Activated CD8-positive, alpha-beta T cell treated with anti-CD3 and anti-CD28 coated beads for 36 hours (primary cell): Measurements from ENCODE around the gene CYFIP2. TPM values are rescaled to one million over a fixed set of nuclear protein-coding genes. Genes with fewer than 3 reads are reported as not detected.

ENCODE experiments used
- ATAC-seq: fragments of 200-7000 bp; cut with Tn5 transposase; one replicate; pipeline ENCODE4 v1.10.0; 2021; ENCODE audit warnings: mild to moderate bottlenecking, moderate library complexity
- CTCF ChIA-PET: fragments of 350-600 bp; sonication (Branson Sonifier 250); formaldehyde crosslinking; loops from one replicate; lab custom pipeline; 2021; ENCODE audit warnings: antibody characterized with exemption; lab: Charles Lee
- POLR2A ChIA-PET: fragments of 350-600 bp; sonication (Branson Sonifier 250); formaldehyde crosslinking; loops from one replicate; lab custom pipeline; 2021; ENCODE audit warnings: antibody characterized with exemption; lab: Charles Lee
- DNase-seq: peaks from one replicate; pipeline ENCODE4 v3.0.0-alpha.2; 2020
- H3K27ac Mint-ChIP-seq: one replicate; pipeline ENCODE4 v1.8.0; 2021; ENCODE audit warnings: mild to moderate bottlenecking, mixed read lengths
- H3K27me3 Mint-ChIP-seq: one replicate; pipeline ENCODE4 v1.8.0; 2021; ENCODE audit warnings: mixed read lengths
- H3K36me3 Mint-ChIP-seq: one replicate; pipeline ENCODE4 v1.8.0; 2021; ENCODE audit warnings: low read depth, mixed read lengths
- H3K4me1 Mint-ChIP-seq: one replicate; pipeline ENCODE4 v1.8.0; 2021; ENCODE audit warnings: low read depth, mixed read lengths
- H3K4me3 Mint-ChIP-seq: one replicate; pipeline ENCODE4 v1.8.0; 2021; ENCODE audit warnings: mild to moderate bottlenecking, moderate library complexity, mixed read lengths
- H3K9me3 Mint-ChIP-seq: one replicate; pipeline ENCODE4 v1.8.0; 2021; ENCODE audit warnings: mixed read lengths
- intact Hi-C: fragments of 100-400 bp; cut with micrococcal nuclease; formaldehyde crosslinking; loops from one replicate; pipeline ENCODE4 v1.10.0; 2022
- total RNA-seq, 2 experiments: library from RNA; stranded (reverse); gene quantifications; one replicate each; pipeline ENCODE4 v1.2.3, GENCODE V29; 2021
- TF ChIP-seq, protein P1 (sequence below): fragments of 200-600 bp; IDR thresholded peaks from one replicate; pipeline ENCODE4 v1.8.0; 2022; ENCODE audit warnings: antibody characterized with exemption, mild to moderate bottlenecking

The CYFIP2 gene
- total RNA-seq, 2 experiments from 2014 or later = 350 to 351 TPM

DNA sequence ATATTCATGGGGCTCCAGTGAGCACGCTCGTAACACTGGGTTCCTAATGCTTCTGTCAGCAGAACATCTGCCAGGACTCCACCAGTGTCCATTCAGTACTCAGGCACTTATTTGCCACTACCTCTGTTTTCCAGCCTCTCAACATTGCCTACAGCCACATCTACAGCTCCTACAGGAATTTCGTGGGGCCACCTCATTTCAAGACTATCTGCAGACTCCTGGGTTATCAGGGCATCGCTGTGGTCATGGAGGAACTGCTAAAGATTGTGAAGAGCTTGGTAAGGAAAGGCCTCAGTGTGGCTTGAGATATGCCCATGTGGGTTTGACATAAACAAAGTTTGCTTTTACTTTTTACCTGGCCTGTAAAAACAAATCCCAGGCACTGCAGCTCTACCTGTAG, 92.9 kb downstream of the CYFIP2 start:
- Mint-ChIP-seq H3K27me3 (no peaks in the 10 kb centered on the region), H3K27ac (no peak overlapping the region), H3K4me3 (no peak overlapping the region), H3K4me1 (peaks cover 7% of the 10 kb centered on the region), H3K9me3 (no peaks in the 10 kb centered on the region), H3K36me3 (peaks cover 68% of the 10 kb centered on the region)
- intact Hi-C loops = no loop called here
- DNase-seq = no peak
- ChIA-PET POLR2A (no interaction called here), CTCF (interaction anchor here (4.3 kb wide), 1 partner anchor 30 kb away, joined by 21 read pairs; no protein-coding TSS in a partner anchor)
- ATAC-seq = no peak
- TF ChIP-seq, protein P1, sequence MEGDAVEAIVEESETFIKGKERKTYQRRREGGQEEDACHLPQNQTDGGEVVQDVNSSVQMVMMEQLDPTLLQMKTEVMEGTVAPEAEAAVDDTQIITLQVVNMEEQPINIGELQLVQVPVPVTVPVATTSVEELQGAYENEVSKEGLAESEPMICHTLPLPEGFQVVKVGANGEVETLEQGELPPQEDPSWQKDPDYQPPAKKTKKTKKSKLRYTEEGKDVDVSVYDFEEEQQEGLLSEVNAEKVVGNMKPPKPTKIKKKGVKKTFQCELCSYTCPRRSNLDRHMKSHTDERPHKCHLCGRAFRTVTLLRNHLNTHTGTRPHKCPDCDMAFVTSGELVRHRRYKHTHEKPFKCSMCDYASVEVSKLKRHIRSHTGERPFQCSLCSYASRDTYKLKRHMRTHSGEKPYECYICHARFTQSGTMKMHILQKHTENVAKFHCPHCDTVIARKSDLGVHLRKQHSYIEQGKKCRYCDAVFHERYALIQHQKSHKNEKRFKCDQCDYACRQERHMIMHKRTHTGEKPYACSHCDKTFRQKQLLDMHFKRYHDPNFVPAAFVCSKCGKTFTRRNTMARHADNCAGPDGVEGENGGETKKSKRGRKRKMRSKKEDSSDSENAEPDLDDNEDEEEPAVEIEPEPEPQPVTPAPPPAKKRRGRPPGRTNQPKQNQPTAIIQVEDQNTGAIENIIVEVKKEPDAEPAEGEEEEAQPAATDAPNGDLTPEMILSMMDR = no peak

DNA sequence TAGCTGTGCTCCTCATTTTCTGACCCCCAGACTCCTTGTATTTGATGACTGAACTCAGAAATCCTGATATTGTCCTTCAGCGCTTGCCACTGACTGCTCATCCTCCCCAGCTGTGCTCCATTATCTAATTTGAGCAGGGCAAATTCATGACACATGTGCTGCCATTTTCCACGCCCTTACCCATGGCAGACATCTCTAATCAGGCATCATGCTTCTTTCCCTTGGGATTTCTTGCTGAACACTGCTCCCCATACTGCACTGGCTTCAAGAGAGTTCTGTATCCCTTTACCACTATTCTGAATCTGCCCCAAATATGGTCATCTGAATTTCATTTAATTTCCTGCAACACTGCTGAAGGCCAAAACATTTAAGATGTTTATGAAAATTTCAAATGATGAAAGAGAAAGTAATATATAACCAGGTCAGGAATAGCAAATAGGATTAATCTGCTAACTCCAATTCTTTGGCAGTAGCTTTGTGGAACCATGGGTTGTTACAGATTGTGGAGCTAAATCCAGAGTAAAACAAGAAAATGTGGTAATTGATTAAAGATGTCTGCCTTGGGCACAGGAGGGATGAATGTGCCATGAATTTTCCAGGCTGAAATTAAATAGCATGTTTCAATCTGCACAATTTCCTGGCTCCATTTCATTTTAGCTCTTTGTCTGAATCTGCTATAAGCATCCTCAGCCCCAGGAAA, 93.6 kb downstream of the CYFIP2 start:
- Mint-ChIP-seq H3K36me3 (peaks cover 74% of the 10 kb centered on the region), H3K4me3 (no peak overlapping the region), H3K9me3 (no peaks in the 10 kb centered on the region), H3K4me1 (peaks cover 5% of the 10 kb centered on the region), H3K27ac (peak overlapping the region; percentile 78), H3K27me3 (no peaks in the 10 kb centered on the region)
- ATAC-seq (no peak), DNase-seq (no peak)
- intact Hi-C loops = no loop called here
- POLR2A ChIA-PET = interaction anchor here (0.6 kb wide), 1 partner anchor 59 kb away, joined by 3 read pairs; no protein-coding TSS in a partner anchor
- TF ChIP-seq, protein P1 = no peak
- CTCF ChIA-PET = interaction anchor here (0.7 to 4.3 kb wide), 7 partner anchors 8 to 34 kb away, joined by 3 to 21 read pairs (median 3); no protein-coding TSS in a partner anchor

DNA sequence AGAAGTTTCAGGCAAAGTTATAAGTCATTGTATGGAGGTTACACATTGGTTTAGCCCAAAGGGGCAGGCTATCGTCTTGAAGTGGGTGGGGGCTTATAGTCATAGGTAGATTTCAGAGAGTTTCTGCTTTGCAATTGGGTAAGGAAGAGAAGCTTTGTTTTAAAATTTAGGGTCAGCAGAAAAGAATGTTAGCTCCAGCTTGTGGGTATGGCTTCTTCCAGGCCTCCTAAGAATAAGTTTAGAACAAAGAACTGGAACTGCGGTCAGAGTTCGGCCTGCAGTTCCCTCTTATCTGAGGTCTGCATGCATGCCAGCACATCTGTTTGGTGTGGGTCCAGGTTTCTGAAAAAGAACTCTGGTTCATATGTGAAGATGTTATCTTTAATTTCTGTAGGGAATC, 96.1 kb downstream of the CYFIP2 start:
- TF ChIP-seq, protein P1 = no peak
- H3K27me3 Mint-ChIP-seq = no peaks in the 10 kb centered on the region
- peaks cover 12% of the 10 kb centered on the region for H3K4me1 Mint-ChIP-seq
- DNase-seq (no peak), ATAC-seq (no peak)
- ChIA-PET CTCF (interaction anchor here (1.0 to 4.3 kb wide), 5 partner anchors 9 to 382 kb away, joined by 3 to 21 read pairs (median 3); partner anchors contain the start of gene LSM11), POLR2A (no interaction called here)
- H3K4me3 Mint-ChIP-seq = no peak overlapping the region
- H3K27ac Mint-ChIP-seq = peak overlapping the region; percentile 69
- intact Hi-C loops = no loop called here
- no peaks in the 10 kb centered on the region for H3K9me3 Mint-ChIP-seq
- H3K36me3 Mint-ChIP-seq = peaks cover 71% of the 10 kb centered on the region

DNA sequence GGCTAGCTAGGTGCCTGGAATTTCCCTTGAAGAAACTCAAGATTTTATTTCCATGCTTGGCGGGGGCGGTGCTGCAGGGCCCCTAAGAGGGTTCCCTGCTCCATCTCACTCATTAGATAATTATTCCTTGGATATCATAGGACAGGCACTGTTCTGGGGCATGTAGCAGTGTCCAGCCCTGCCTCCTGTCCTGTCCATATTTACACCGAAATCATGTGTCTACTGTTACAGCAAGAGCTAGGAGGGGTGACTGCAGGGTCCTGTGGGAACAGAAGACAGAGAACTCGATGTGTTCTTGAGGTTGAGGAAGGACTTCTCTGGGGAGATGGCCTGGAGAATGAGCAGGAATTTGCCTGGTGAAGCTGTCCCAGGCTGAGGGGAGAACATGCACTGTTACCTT, 96.6 kb downstream of the CYFIP2 start:
- no peak for ATAC-seq
- intact Hi-C loops = no loop called here
- H3K27me3 Mint-ChIP-seq = no peaks in the 10 kb centered on the region
- ChIA-PET CTCF (interaction anchor here (1.0 to 4.3 kb wide), 6 partner anchors 9 to 381 kb away, joined by 3 to 21 read pairs (median 3); partner anchors contain the start of gene LSM11), POLR2A (no interaction called here)
- peak overlapping the region; percentile 14 for H3K27ac Mint-ChIP-seq
- no peak for DNase-seq
- no peak overlapping the region for H3K4me3 Mint-ChIP-seq
- TF ChIP-seq, protein P1 = no peak
- H3K9me3 Mint-ChIP-seq = no peaks in the 10 kb centered on the region
- peaks cover 71% of the 10 kb centered on the region for H3K36me3 Mint-ChIP-seq
- peaks cover 12% of the 10 kb centered on the region for H3K4me1 Mint-ChIP-seq

DNA sequence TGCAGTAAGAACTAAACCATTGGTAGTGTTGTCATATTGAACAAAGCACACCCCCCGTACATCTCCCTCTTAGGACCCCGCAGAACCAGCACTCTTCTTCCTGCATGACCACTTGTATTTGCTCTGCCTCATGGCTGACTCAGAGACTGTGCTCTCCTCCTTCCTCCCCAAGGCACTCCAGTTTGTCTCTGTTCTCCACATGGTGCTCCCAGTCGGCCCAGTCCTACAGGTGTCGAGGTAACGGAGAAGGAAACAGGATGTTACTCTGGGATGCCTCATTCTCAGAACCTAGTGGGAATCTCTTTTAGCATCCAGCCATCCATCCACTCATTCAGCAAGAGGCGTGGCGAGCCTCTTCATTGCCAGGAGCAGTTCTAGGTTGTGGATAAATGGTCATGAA, 97.1 kb downstream of the CYFIP2 start:
- TF ChIP-seq, protein P1 = no peak
- Mint-ChIP-seq H3K4me3 (no peak overlapping the region), H3K9me3 (no peaks in the 10 kb centered on the region), H3K27me3 (no peaks in the 10 kb centered on the region), H3K4me1 (peaks cover 12% of the 10 kb centered on the region), H3K27ac (peak overlapping the region; percentile 73), H3K36me3 (peaks cover 68% of the 10 kb centered on the region)
- intact Hi-C loops = no loop called here
- ChIA-PET POLR2A (no interaction called here), CTCF (interaction anchor here (1.0 to 4.3 kb wide), 7 partner anchors 10 to 381 kb away, joined by 3 to 21 read pairs (median 3); partner anchors contain the start of gene LSM11)
- DNase-seq (no peak), ATAC-seq (no peak)
